ENCODE data around the gene CD9. TPM values are rescaled to one million over a fixed set of nuclear protein-coding genes. Genes with fewer than 3 reads are reported as not detected.

CD9 gene
- total RNA-seq, 4 donors from 2014 or later = 464 to 1,007 (median 773) TPM

DNA sequence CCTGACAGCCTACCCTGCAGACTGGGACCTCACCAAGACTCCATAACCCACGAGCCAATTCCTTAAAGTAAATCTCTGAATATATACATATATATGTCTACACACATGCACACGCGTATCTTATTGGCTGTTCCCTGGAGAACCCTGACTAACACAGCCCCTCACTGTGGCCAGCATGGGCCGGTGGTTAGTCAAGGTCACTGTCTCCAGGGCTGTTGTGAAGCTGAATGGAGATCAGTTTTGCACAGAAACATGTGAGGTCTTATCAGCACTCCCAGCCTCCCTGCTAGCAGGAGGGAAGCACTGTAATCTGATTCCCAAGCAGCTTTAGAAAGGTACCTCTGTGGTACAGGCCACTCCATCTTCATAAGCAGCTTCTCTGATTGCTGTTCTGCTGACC is 63.7 kb downstream of the CD9 start:
- DNase-seq = no peak
- Histone ChIP-seq H3K4me1 (peaks cover 4 to 47% (median 11%) of the 10 kb centered on the region in 3 donors), H3K4me3 (no peak overlapping the region), H3K36me3 (no peaks in the 10 kb centered on the region), H3K9me3 (no peaks in the 10 kb centered on the region), H3K27me3 (no peaks in the 10 kb centered on the region), H3K27ac (no peak overlapping the region)
- intact Hi-C loops (cut with DNase I) = no loop called here
- TF ChIP-seq, protein P1, sequence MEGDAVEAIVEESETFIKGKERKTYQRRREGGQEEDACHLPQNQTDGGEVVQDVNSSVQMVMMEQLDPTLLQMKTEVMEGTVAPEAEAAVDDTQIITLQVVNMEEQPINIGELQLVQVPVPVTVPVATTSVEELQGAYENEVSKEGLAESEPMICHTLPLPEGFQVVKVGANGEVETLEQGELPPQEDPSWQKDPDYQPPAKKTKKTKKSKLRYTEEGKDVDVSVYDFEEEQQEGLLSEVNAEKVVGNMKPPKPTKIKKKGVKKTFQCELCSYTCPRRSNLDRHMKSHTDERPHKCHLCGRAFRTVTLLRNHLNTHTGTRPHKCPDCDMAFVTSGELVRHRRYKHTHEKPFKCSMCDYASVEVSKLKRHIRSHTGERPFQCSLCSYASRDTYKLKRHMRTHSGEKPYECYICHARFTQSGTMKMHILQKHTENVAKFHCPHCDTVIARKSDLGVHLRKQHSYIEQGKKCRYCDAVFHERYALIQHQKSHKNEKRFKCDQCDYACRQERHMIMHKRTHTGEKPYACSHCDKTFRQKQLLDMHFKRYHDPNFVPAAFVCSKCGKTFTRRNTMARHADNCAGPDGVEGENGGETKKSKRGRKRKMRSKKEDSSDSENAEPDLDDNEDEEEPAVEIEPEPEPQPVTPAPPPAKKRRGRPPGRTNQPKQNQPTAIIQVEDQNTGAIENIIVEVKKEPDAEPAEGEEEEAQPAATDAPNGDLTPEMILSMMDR (IDR thresholded peaks at IDR 0.05) = no peak
- TF ChIP-seq POLR2A (IDR thresholded peaks at IDR 0.05) = no peak
- WGBS, 2 donors = 81 to 83% methylated on average over 4 of the region's 4 CpGs

DNA sequence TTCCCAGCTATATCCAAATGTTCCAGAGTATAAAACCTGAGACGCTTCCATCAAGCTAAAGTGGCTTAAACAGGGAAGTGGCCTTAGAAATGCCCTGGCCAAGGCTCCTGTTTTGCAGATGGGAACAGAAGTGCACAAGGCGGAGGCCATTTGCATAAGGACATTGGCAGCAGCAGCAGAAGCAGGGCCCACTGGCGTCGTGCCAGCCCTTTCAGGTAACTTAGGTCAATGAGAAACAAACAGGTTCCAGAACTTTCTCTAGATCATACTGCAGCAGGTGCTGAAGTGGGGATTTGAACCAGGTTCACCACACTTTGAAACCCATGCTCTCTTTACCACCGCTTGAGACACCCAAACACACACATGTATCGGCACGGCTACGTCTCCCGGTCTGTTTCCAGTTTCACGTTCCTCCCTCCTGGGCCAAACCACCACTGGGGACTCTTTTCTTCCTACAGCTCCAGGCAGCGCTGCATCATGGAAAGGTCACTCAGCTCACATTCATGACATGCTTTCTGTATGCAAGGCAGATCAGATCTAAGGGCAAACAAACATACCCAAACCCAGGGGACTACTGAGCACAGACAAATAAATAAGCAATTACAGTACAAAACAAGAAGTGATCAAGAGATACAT is 64.3 kb downstream of the CD9 start:
- Histone ChIP-seq H3K36me3 (no peaks in the 10 kb centered on the region), H3K27me3 (no peaks in the 10 kb centered on the region), H3K4me1 (peaks cover 4 to 53% (median 11%) of the 10 kb centered on the region in 3 donors), H3K27ac (no peak overlapping the region), H3K9me3 (no peaks in the 10 kb centered on the region), H3K4me3 (no peak overlapping the region)
- DNase-seq = no peak
- TF ChIP-seq, protein P1 (IDR thresholded peaks at IDR 0.05) = no peak
- intact Hi-C loops (cut with DNase I) = no loop called here
- 77 to 88% methylated on average over 10 of the region's 11 CpGs for WGBS, 2 donors

DNA sequence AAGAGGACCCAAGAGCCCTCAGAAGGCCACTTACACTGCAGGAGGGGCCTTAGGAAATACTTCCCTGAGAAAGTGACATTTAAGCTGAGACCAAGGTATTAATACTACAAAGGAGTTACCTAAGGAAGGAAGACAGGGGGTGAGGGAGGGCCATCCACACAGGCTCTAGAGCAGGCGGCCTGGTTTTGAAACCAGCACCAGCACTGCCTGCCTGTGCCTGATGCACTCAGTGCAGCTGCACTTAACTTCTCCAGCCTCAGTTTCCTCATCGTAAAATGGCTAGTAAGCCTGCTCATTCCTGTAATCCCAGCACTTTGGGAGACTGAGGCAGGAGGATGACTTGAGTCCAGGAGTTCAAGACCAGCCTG is 64.8 kb downstream of the CD9 start:
- Histone ChIP-seq H3K4me1 (peaks cover 4 to 54% (median 11%) of the 10 kb centered on the region in 3 donors), H3K4me3 (no peak overlapping the region), H3K27ac (no peak overlapping the region), H3K36me3 (no peaks in the 10 kb centered on the region), H3K27me3 (no peaks in the 10 kb centered on the region), H3K9me3 (no peaks in the 10 kb centered on the region)
- DNase-seq = no peak
- WGBS, 2 donors = 81 to 82% methylated on average over 2 of the region's 2 CpGs
- intact Hi-C loops (cut with DNase I) = no loop called here
- TF ChIP-seq, protein P1 (IDR thresholded peaks at IDR 0.05) = no peak
- no peak for TF ChIP-seq POLR2A (IDR thresholded peaks at IDR 0.05)

DNA sequence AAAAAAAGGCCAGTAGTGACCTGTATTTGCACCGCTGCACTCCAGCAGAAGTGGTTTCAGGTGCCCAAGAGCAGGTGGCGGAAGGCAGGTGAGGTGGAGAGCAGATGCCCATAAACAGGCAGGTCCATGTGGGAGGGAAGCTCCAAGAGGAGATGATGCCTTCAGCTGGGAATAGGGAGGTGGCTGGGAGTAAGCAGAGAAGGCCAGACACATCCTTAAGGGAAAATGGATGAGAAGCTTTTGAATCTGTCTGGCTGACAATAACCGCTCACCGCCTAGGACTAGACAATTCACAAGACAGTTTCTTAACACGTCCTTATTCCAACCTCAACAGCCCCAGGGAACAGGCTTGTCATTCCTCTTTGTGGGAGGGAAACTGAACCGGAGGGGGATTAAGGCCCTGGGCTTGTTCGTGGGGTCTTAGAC is 66.4 kb downstream of the CD9 start:
- peaks cover 4 to 58% (median 11%) of the 10 kb centered on the region in 3 donors for H3K4me1 ChIP-seq
- WGBS, 2 donors = 40 to 79% methylated on average over 7 of the region's 7 CpGs
- peak overlapping the region; percentile 1 to 72 (median 64) for H3K27ac ChIP-seq
- intact Hi-C loops (cut with DNase I) = no loop called here
- TF ChIP-seq POLR2A (IDR thresholded peaks at IDR 0.05) = no peak
- TF ChIP-seq, protein P1 (IDR thresholded peaks at IDR 0.05) = no peak
- no peaks in the 10 kb centered on the region for H3K9me3 ChIP-seq
- no peak for DNase-seq
- no peaks in the 10 kb centered on the region for H3K36me3 ChIP-seq
- H3K27me3 ChIP-seq = no peaks in the 10 kb centered on the region
- H3K4me3 ChIP-seq = no peak overlapping the region

DNA sequence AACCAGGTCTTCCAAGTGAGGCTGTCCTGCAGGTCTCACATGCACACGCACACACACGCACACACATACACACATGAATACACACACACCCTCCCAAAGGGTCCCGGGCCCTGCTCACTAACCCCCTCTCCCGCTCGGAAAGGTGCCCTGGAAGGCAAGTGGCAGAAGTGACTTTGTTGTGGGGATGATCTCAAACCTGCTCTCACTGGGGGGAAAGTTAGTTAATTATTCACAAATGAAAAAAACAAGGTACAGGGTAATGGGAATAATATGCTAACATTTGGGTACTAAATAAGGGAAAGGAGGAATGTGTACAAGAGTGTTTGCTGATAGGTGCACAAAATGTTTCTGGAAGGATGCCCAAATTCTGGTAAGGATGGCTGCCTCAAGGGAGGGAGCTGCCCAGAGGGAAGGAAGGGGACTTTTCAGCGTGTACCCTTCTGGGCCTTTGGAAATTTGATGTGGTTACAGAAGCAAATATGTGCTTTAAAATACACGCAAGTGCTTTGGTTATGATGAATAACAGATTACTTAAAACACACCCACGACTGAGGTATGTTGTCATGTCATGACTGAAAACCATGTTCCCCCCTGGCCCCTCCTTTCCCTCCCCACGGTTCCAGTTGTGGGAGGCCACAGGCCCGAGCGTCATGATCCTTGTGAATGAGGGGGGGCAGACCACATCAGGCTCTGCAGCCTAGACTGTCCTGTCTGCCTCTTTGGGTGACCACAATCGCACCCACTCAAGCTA is 66.9 kb downstream of the CD9 start:
- TF ChIP-seq POLR2A (IDR thresholded peaks at IDR 0.05) = no peak
- TF ChIP-seq, protein P1 (IDR thresholded peaks at IDR 0.05) = no peak
- peaks cover 4 to 63% (median 11%) of the 10 kb centered on the region in 3 donors for H3K4me1 ChIP-seq
- 51 to 54% methylated on average over 10 of the region's 12 CpGs for WGBS, 2 donors
- no peak overlapping the region for H3K4me3 ChIP-seq
- intact Hi-C loops (cut with DNase I) = no loop called here
- no peak for DNase-seq
- H3K27me3 ChIP-seq = no peaks in the 10 kb centered on the region
- H3K27ac ChIP-seq = peak overlapping the region; percentile 1 to 72 (median 64)
- H3K36me3 ChIP-seq = no peaks in the 10 kb centered on the region
- H3K9me3 ChIP-seq = no peaks in the 10 kb centered on the region

All from esophagus squamous epithelium (tissue), 5 donors.